Stimulated activated CD8-positive, alpha-beta memory T cell treated with anti-CD3 and anti-CD28 coated beads, Interleukin-7, amount 100 ng/mL, for 1 hour (primary cell): ENCODE results near the gene DIP2C.

Experiments used
- DNase-seq, 2 donors: peaks; one replicate each; pipeline ENCODE4 v3.0.0-alpha.2; 2020; ENCODE audit warnings: low read depth in 2 of 2

The DIP2C gene

DNA sequence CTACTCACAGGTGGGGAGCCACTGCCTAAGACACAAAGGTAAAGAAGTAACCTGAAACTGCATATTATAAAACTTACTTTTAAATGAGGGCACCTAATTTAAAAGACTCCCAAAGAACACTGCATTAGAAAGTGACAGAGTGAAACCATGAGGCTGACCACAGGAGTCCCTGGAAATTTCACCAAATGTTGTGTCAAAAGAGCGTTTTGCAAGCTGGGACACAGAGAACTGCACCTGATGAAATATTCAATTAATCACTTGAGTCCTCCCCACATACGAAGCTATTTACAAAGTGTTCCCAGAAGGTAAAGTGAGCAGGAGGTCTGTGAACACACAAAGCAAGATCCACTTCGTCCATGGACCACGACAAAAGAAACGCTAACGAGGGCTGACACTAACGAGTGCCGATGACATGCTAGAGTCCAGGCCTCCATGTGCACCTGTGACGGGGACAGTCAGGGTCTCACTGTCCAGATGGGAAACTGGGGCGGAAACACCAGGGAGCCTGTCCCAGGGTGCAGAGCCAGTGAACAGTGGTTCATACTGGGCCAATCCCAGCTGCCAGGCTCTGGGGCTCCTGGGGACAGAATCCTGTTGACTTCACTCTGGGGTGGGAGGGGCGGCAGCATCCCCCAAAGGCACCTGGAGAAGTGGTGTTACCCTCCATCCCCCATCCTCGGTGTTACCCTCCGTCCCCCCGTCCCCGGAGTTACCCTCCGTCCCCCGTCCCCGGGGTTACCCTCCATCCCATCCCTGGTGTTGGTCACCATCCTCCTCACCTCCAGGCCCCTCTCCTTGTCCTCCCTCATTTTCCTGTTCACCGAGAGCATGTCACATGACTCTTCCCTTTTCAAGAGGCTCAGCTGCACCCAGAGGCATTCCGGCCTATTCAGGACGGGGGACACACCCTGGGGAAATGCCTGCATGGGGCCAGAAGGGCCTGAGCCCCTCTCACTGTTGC is 63.4 kb downstream of the DIP2C start:
- no peak for DNase-seq

DNA sequence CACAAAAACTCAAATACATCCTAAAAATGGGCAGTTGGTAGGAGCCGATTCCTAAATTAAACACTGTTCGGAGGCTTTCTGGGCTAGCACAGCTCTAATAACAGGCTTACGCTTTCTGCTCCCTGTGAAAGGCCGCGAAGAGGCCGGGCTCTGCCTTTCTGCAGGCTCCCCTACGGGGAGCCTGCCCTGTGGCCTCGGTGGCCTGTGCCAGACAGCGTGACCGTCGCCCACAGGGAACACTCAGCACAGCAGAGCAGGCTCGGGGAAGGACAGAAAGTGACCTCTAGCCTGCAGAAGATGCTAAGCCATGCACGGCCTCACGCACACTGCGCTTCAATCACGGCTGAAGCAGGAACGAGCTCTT is 64.2 kb downstream of the DIP2C start:
- DNase-seq = no peak

DNA sequence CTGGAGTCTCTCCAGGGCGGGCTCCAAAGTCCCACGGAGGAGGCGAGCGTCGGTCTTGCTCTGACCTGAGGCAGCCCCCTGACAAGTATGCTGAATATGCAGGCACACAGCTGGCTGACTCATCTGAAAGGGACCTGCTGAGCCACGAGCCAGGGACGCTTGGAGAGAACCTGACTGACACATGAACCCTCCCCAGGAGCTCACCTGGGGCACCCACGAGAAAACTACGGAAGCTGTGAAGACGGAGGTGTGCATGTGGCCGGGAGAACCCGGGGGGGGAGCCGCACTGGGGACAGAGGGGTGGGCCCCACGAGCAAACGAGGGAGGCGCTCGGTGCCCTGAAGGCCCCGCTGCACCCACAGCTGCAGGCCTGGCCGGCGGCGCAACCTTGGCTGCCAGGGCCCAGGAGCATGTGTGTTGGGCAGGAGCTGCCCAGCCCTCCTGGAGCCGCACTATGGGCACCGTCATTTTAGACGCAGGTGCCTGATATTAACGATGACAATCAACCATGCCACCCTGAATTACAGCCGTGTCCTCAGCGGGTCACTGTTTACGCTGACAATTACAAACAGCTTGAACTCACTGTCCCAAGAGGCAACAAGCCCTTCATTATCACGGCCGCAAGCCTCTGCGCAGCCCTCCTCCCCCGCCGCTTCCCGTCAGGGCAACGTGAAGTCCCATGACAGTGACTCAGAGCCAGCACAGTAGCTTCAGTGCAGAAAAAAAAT is 64.7 kb downstream of the DIP2C start:
- no peak for DNase-seq

DNA sequence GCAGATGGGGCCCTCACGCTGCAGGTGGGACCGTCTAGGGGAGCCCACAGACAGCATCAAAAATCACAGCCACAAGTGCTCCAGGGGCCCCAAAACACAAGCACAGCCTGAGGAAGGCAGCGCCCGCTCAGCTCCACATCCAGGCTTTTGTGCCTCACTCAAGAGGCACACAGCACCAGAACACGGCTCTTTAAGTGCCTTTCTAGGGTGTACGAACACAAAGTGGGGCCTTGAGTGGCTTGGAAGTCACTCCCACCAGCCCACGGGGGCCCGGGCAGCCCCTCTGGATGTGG is 65.2 kb downstream of the DIP2C start:
- DNase-seq = no peak

DNA sequence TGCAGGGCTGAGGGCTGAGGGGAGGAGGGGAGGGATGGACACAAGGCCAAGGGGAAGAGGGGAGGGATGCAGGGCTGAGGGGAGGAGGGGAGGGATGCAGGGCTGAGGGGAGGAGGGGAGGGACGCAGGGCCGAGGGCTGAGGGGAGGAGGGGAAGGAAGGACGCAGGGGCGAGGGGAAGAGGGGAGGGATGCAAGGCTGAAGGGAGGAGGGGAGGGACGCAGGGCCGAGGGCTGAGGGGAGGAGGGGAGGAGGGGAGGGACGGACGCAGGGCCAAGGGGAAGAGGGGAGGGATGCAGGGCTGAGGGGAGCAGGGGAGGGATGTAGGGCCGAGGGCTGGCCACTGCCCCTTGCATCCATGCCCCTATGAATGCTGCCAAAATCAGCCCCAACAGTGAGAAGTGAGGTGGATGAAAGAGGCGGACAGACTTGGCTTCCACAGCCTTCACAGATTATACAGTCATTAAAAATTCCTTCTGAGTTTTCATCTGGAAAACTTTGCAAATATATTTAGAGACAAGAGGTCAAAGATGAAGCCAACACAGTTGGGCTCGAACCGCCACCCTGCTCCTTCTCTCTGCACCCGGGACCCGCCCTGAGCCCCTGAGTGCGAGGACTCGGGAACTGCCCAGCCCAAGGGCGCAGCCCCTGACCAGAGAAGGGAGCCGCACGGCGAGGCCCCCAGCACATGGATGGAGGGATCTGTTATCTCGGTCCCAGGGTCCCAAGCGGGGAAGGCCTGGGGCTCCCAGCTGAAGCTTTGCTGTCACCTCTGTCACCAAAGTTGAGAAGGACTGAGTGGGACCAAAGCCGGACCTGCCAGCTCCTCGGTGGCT is 65.8 kb downstream of the DIP2C start:
- DNase-seq = no peak

GRCh38 chr10:623014-623413 is 66.5 kb downstream of the DIP2C start:
- no peak for DNase-seq

DNA sequence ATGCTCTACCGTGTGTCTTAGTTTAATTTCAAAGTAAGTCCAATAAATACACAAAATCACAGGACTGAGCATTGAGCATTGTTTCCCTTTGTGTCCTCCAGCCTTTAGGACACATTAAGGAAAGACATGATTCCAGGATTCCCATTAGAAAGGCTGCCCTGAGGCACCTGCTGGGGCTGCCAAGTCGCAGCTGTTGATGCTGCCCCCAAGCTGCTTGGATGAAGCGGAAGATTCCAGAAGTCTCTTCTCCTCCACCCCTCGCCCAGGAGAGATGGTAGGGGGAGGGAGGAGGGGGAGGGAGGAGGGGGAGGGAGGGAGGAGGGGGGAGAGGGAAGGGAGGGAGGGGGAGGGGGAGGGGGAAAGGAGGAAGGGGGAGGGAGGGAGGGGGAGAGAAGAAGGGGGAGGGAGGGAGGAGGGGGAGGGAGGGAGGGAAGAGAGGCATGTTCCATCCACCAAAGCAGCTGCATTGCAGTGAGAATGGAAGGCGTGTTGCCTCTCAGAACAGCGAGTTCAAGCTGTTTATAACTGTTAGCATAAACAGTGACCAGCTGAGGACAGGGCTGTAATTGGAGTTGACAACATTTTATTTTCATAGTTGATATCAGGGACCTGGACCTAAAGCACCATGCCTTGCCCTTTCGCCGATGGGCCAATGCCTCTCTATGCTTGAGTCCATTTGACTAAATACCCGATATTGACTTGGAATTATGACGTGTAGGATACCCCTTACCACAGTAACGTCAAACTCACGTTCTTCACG is 67.3 kb downstream of the DIP2C start:
- no peak for DNase-seq

GRCh38 chr10:621513-621912 is 68.0 kb downstream of the DIP2C start:
- DNase-seq = no peak

DNA sequence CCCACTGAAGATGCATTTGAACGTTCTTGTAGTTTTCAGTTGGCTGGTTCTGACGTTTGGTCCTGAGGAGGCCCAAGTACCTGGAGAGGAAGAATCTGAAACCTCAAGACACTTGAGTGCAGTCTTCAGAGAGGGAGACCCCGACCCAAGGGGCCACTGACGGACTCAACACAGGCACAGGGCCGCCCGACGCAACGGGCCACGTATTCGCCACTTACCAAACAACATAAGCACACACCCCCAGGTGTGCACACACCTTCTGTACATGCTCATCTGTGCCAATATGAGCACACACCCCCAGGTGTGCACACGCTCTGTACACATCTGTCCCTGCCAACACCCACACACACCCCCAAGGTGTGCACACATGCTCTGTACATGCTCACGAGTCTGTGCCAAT is 68.5 kb downstream of the DIP2C start:
- no peak for DNase-seq

DNA sequence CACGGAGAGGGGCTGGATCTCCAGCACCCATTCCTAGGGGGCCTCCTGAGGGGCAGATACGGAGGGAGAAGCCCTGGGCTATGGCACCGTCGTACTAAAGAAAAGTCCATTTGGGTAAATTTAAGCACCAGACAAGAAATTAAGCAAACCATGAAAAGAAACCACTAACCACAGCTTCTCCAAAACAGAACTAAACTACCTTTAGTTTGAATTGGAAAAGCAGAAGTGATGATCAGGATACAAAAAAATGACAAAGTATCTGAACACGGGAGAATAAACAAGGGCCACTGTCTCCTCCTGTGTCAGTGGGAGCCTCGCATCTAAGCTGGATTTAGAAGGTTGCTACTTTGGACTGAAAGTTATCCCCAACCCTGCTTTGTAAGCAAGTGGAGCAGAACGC is 69.1 kb downstream of the DIP2C start:
- no peak for DNase-seq

- DNase-seq = no peak
Observed at GRCh38 chr10:619710-620109, 69.8 kb downstream of the DIP2C start.

GRCh38 chr10:618229-618989 is 71.1 kb downstream of the DIP2C start:
- no peak for DNase-seq

DNA sequence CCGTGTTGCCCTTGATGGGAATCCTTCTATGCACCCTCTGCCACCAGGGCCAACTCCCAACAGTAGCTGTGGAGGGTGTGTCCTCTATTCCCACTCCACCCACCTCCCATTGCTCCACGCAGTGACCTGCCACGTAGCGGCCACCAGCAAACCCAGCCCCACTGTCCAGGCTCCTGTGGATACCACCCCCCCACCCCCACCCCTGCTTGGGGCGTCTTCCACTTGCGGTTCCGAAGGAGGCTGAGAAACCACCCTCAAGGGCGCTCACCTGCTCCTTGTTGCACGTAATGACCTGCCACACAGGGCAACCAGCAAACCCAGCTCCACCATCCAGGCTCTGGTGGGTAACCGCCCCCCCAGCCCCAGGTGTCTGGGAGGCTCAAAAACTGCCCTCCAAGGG is 72.0 kb downstream of the DIP2C start:
- no peak for DNase-seq

DNA sequence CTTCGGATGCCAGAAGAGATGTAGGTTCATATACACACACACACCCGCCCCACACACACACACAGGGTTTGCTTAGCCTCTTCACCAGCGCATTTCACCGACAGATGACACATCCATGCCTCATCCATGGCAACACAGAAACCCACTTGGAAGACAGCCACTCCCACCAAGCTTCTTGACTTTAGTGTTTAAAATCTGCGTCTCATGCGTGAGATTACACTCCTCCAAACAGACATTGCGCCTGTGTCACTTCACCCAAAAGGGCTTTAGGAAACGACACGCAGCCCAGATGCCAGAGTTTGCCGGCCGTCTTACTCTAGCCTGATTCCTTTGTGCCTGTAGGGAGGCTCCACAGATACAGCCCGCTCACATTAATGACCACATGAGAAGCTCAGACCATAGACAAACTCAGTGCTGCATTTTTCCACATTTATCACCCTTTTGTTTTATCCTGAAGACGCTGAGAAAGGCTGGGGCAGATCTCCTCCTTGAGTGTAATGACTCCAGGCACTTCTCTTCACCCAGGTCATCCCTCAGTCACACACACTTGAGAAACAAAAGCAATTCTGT is 73.8 kb downstream of the DIP2C start:
- no peak for DNase-seq

DNA sequence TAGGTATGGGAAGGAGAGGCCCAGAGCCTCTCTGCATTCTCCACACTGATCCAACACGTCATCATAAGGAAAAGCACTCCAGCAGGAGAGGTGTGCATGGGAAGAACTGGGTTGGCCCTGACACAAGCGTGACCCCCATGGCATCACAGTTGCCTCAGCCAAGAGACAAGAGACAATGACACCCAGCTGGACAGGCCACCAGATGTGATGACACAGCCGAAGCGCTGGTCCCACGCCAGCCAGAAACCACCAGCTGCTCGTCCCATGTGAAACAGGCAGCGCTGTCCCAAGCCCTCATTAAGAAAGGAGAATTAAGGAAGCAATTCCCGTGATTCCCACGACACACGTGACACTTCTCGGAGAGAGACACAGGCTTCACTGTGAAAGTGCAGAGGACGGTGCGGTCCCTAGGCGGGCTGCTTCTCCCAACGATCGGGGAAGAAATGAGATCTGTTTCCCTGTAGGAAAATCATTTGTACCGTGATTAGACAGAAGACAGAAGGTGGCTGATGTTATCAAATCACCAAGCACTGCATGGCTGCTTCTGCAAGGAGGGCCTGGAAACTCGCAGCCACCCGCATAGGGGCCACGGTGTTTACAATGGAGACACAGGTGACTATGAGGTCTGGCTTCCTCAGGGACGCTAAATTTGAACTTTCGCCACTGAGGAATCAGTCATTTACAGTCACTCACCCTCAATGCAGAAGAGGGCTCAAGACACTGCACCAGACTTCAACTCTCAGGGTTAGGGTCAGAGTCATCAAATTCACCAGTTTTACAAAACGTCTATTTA is 74.5 kb downstream of the DIP2C start:
- DNase-seq = no peak

- DNase-seq = no peak
Observed at GRCh38 chr10:614139-614711, 75.2 kb downstream of the DIP2C start.

DNA sequence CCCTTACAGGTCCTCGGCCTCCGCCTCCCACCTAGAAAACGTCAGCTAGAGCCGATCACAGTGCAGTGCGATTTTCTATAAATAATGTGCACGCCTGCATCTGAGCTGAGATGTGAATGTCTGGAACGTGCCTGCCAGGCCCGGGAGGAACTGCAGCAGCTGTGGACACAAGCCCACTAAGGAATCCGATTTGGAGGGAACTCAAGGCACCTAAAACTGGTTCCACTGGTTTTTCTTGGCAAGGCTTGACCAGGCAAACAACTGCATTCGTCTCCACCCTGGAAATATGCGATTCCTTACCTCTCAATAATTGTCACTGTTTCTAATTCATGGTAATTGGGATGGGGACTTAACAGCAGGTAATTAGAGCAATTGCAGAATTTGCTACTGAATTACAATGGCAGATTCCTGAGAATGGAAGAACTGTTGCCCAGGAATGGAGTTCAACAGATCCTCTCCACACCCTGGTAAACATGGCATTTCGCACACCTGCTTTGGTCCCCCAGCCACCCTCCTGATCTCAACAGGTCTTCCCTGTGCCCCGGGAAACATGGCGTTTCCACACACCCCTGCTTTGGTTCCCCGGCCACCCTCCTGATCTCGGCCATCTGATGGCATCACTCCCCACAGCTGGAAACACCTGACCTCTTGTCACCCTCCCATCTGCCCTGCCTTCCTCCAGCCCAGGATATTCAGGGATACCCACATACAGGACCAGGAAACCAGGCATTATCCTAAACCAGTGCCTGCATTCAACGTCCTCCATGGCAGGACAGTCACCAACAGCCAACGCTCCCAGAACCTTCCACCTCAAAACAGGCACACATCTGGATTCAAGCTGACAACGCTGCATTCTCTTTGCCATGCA is 76.0 kb downstream of the DIP2C start:
- no peak for DNase-seq

DNA sequence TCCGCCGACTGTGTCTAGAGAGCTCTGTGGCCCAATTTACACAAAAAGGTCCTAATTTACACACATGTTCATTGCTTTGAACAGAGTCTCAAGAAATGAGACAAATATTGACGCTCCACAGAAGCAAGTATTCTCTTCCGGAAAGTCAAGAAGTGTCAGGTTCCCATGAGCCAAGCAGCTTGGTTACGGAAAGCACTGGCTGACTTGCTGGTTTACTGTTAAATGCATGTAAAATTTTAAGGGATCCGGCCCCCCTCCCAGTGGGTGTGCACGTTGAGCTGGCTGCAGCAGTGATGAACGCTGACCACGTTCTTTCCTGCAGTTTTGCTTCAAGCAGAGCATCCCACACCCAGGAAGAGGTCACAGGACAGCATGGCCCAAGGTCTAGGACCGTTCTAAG is 76.8 kb downstream of the DIP2C start:
- no peak for DNase-seq
